GM18511 (cell line): Measurements from ENCODE around the gene NUDT2.
"Not testable (repeated sequence)": the region's sequence is repeated elsewhere in the genome, so short reads cannot be mapped to it uniquely, and the experiment has no call there.

Source experiments
- ATAC-seq: cut with Tn5 transposase; IDR thresholded peaks from one replicate; pipeline ENCODE4 v1.9.1; 2021; ENCODE audit warnings: mild to moderate bottlenecking, moderate library complexity; ENCODE audit not compliant: unreplicated experiment

Gene NUDT2

DNA sequence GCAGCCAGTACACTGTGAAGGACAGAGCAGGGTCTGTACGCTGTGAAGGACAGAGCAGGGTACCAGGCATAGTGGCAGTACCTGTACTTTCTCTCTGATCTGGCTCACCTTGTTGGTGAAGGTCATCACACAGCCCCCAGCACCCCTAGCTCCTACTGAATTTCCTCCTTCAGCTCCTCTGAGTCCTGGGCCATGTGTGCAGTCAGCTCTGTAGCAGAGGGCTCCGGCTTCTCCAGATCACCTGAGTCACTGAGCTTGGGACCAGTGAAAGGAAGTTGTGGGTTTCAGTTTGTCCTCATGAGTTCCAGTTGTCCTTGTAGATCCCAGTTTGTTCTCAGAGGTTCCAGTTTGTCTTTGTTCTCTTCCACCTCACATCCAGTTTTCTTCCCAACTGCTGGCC, 5.5 kb downstream of the NUDT2 start:
- ATAC-seq, result no peak

- ATAC-seq, result no peak
Observed at GRCh38 chr9:34335376-34335775, 6.0 kb downstream of the NUDT2 start.

- no peak for ATAC-seq
Observed at GRCh38 chr9:34337403-34337802, 8.0 kb downstream of the NUDT2 start.

DNA sequence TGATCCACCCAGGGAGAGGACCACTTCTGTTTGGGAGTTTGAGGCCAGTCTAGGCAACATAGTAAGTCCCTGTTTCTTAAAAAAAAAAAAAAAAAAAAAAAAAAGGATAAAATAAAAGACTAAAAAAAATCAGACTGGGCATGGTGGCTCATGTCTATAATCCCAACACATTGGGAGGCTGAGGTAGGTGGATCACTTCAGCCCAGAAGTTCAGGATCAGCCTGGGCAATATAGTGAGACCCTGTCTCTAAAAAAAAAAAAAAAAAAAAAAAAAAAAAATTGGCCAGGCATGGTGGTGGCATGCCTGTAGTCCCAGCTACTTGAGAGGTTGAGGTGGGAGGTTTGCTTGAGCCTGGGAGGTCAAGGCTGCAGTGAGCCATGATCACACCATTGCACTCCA, 8.7 kb downstream of the NUDT2 start:
- ATAC-seq, result not testable (repeated sequence)

GRCh38 chr9:34338665-34339385, 9.5 kb downstream of the NUDT2 start:
- ATAC-seq, result no peak

DNA sequence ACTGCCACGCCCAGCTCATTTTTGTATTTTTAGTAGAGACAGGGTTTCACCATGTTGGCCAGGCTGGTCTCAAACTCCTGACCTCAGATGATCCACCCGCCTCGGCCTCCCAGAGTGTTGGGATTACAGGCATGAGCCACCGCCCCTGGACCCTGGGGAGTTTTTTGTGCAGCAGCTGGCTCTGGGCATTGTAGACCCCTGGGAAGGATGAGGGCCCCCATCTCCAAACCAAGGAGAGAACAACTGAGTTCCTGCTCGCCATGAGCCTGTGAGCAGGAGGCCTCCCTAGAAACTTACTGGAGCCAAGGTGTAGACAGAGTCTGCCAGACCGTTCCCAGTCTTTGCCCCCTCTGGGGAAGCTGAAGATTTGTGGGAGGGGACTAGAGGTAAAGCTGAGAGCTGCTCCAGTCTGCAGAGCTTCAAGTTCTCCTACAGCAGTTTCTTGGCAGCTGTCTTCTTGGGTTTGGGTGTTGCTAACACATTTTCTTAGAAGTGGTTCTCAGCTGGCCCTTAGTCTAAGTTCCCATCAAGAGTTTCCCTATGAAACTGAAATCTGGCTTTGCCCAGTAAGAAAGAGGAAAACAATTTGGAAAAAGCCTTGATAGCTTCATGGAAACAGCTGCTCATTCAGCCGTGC, 12.4 kb downstream of the NUDT2 start:
- ATAC-seq, result no peak

DNA sequence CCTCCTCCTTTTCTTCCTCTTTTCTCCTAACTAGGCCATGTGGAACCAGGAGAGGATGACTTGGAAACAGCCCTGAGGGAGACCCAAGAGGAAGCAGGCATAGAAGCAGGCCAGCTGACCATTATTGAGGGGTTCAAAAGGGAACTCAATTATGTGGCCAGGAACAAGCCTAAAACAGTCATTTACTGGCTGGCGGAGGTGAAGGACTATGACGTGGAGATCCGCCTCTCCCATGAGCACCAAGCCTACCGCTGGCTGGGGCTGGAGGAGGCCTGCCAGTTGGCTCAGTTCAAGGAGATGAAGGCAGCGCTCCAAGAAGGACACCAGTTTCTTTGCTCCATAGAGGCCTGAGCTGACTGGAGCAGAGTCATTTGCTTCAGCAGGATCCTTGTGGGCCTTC, 13.7 kb downstream of the NUDT2 start:
- ATAC-seq, result no peak

DNA sequence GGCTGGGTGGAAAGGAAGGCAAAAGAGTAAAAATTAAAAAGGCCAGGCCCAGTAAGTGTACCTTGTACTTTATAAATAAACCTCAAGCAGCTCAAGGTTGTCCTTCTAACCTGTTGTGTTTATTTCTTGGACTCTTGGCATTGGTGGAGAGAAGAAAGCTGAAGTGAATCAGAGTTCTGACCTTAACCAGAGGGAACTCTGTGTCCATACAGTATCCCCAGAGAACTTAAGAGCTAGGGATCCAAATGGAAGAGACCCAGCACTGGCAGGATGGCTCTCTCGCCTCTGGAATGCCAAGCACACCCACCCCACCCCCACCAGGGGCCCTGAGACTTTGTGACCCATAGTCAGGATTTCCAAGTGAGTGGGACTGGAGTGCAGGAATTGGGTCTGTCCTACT, 14.2 kb downstream of the NUDT2 start:
- no peak for ATAC-seq

DNA sequence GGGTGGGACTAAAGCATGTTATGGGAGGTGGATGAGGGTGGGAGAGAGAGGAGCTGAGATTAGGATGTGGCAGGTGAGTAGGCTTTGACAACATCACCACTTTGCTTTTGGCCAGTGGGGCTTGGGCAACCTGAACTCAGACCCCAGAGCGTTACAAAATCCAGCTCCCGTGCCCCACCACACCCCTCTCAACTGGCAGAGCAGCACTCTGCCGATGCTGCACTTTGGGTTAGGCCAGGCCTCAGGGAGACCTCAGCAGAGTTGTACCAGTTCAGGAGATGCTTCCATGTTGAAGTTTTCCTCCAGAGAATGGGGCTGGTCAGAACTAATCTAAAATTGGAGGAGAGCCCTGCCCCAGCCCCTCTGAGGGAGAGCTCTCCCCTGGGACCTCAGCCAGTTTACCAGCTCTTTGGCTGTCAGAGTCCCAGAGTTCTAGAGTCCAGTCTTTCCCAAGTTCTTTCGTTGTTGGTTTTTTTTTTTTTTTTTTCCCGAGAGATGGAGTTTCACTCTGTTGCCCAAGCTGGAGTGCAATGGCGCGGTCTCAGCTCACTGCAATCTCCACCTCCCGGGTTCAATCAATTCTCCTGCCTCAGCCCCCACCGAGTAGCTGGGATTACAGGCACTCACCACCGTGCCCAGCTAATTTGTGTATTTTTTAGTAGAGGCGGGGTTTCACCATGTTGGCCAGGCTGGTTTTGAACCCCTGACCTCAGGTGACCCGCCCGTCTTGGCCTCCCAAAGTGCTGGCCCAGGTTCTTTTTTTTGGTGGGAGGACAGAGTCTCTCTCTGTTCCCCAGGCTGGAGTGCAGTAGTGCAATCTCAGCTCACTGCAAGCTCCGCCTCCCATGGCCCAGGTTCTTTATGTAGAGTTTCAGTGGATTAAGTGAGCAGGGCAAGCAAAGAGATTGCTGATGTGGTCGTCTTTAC, 17.8 kb downstream of the NUDT2 start:
- ATAC-seq, result no peak

GRCh38 chr9:34347800-34348158, 18.4 kb downstream of the NUDT2 start:
- no peak for ATAC-seq

GRCh38 chr9:34349324-34349723, 20.0 kb downstream of the NUDT2 start:
- ATAC-seq, result no peak

GRCh38 chr9:34352122-34352652, 22.8 kb downstream of the NUDT2 start:
- not testable (repeated sequence) for ATAC-seq

GRCh38 chr9:34352957-34353356, 23.6 kb downstream of the NUDT2 start:
- not testable (repeated sequence) for ATAC-seq

- no peak for ATAC-seq
Observed at GRCh38 chr9:34362614-34363214, 33.3 kb downstream of the NUDT2 start.

DNA sequence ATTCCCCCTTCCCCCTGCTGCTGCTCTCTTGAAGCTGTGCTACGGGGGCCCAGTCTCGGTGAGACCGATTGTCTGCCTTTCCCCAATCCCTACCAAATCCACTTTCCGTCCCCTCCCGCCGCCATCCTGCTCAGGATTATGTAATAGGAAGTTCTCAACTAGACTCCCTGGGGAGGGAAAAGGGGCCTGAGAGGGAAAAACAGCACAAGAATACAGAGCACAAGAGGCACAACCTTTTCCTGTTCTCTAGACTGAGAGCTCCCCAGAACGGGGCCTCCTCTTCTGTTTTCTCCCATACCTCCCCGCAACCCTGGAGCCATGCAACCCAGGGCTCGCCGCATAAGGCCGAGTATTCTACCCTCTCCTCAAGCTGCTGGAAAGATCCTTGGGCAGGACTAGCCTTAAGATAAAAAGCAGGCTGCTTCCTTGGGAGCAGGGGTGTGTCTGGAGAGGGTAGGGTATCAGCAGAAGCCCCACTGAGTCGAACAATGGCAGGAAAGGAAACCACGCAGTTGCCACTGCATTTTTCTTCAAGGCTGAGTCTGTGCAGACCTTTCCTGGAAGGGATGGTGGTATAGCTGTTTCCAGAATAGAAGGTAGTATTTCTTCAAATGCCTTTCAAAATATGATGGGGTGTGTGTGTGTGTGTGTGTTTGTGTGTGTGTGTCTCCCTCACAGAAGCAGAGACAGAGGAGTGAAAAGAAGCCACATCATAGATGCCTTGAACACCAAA, 34.4 kb downstream of the NUDT2 start:
- no peak for ATAC-seq

DNA sequence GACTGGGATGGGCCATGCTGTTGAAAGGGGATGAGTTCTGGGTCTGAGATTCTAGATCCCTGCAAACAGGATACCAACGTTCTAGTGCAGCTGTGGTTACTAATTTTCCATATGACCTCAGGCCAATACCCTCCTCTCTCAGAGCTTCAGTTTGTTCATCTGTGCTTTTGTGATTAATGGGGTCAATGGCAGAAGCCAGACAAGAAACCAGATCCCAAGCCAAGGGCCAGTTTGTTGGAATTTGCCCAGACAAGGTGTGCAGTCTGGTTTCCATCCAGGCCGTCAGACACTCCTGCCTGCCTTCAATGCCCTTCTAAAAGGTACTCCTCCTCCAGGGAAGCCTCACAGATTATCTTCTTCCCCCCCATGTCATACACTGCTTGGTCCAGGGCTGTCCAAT, 35.9 kb downstream of the NUDT2 start:
- ATAC-seq, result no peak

DNA sequence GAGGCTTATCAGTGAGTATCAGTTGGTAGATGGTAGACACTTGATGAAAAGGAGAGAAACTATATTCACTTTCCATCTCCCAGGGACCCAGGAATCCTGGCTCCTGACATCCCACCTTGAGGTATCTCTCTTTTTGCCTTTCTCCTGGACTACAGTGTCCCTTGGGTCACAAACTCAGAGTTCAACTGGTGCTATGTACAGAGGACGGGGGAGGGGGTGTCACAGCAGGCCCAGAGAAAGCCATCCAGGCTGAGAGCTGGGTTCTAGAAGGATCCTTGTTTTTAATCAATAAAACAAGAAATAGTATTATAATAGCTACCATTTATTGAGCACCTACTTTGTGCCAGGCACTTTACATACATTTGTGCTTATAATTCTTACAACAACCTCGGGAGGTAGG, 37.0 kb downstream of the NUDT2 start:
- no peak for ATAC-seq

DNA sequence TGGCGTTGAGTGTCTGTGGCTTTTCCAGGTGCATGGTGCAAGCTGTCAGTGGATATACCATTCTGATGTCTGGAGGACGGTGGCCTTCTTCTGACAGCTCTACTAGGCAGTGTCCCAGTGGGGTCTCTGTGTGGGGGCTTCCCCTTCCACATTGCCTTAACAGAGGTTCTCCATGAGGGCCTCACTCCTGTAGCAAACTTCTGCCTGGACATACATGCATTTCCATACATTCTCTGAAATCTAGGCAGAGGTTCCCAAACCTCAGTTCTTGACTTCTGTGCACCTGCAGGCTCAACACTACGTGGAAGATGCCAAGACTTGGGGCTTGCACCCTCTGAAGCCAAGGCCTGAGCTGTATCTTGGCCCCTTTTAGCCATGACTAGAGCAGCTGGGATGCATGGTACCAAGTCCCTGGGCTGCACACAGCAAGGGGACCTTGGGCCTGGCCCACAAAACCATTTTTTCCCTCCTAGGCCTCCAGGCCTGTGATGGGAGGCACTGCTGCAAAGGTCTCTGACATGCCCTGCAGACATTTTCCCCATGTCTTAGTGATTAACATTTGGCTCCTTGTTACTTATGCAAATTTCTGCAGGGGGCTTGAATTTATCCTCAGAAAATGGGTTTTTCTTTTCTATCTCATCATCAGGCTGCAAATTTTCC, 38.5 kb downstream of the NUDT2 start:
- ATAC-seq, result not testable (repeated sequence)

GRCh38 chr9:34368796-34369195, 39.4 kb downstream of the NUDT2 start:
- ATAC-seq, result not testable (repeated sequence)

DNA sequence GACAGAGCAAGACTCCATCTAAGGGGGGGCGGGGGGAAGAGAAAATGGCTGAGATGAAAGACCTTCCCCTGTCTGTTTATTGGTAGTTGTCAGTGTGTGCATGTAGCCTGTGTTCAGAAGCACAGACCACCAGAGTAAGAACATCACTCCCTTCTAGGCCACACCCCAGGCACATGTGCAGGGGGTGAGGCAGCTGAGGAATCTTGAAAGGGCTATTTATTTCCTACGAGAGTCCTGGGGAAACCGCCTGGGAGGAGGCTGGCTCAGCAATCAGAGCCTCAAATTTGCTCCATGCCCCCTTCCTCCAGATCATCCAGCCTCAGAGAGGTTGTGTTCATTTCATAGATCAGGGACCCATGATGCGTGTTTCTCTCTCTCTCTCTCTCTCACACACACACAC, 40.3 kb downstream of the NUDT2 start:
- no peak for ATAC-seq
